ENCODE measurements around the gene PPP6R1. TPM values are rescaled to one million over a fixed set of nuclear protein-coding genes. Genes with fewer than 3 reads are reported as not detected.

Gene PPP6R1
- total RNA-seq, 1 donor = 41.5 TPM

GRCh38 chr19:55297267-55297666, 38.5 kb upstream of the PPP6R1 start:
- TF ChIP-seq CTCF (IDR thresholded peaks at IDR 0.05; ENCODE audit: insufficient read depth, low read length) = no peak
- no peak for DNase-seq (ENCODE audit: low read depth)
- H3K4me3 ChIP-seq (ENCODE audit: low read depth, low read length) = no peak overlapping the region

GRCh38 chr19:55289117-55289796, 30.4 kb upstream of the PPP6R1 start:
- peak; percentile 7 for DNase-seq (ENCODE audit: low read depth)
- H3K4me3 ChIP-seq (ENCODE audit: low read depth, low read length) = no peak overlapping the region
- TF ChIP-seq CTCF (IDR thresholded peaks at IDR 0.05; ENCODE audit: insufficient read depth, low read length) = no peak

- TF ChIP-seq CTCF (IDR thresholded peaks at IDR 0.05; ENCODE audit: insufficient read depth, low read length) = no peak
- DNase-seq (ENCODE audit: low read depth) = no peak
- no peak overlapping the region for H3K4me3 ChIP-seq (ENCODE audit: low read depth, low read length)
Observed at GRCh38 chr19:55287361-55288079, 28.7 kb upstream of the PPP6R1 start.

GRCh38 chr19:55285229-55285890, 26.5 kb upstream of the PPP6R1 start:
- peak; percentile 15 for DNase-seq (ENCODE audit: low read depth)
- no peak for TF ChIP-seq CTCF (IDR thresholded peaks at IDR 0.05; ENCODE audit: insufficient read depth, low read length)
- peak overlapping the region; percentile 63 for H3K4me3 ChIP-seq (ENCODE audit: low read depth, low read length)

- peak overlapping the region; percentile 63 for H3K4me3 ChIP-seq (ENCODE audit: low read depth, low read length)
- TF ChIP-seq CTCF (IDR thresholded peaks at IDR 0.05; ENCODE audit: insufficient read depth, low read length) = no peak
- no peak for DNase-seq (ENCODE audit: low read depth)
Observed at GRCh38 chr19:55284405-55285058, 25.7 kb upstream of the PPP6R1 start.

- no peak for TF ChIP-seq CTCF (IDR thresholded peaks at IDR 0.05; ENCODE audit: insufficient read depth, low read length)
- H3K4me3 ChIP-seq (ENCODE audit: low read depth, low read length) = peak within 1 kb of the TSS; percentile 63
- peak; percentile 48 for DNase-seq (ENCODE audit: low read depth)
Observed at GRCh38 chr19:55283548-55284377, 24.9 kb upstream of the PPP6R1 start, which contains the start of gene BRSK1. TSS of gene BRSK1 (plus strand) at chr19:55283997. CDS start at chr19:55284443, 446 bp downstream.
